C4-2B (cell line): ENCODE data around the gene BHLHA15.
A peak's percentile ranks its signal among the peaks of the same experiment; 100 is the strongest.

ENCODE experiments used
- H3K27ac ChIP-seq: fragments of 450-650 bp; 2 replicates; pipeline ENCODE4 v1.5.1; 2017
- ZFX ChIP-seq: fragments of 450-650 bp; IDR thresholded peaks from 2 replicates; pipeline ENCODE4 v1.6.1; 2017
- TF ChIP-seq, protein P1 (sequence below): fragments of 450-650 bp; conservative IDR thresholded peaks from 2 replicates; pipeline ENCODE4 v1.5.1; 2017; ENCODE audit warnings: mild to moderate bottlenecking

The BHLHA15 gene

DNA sequence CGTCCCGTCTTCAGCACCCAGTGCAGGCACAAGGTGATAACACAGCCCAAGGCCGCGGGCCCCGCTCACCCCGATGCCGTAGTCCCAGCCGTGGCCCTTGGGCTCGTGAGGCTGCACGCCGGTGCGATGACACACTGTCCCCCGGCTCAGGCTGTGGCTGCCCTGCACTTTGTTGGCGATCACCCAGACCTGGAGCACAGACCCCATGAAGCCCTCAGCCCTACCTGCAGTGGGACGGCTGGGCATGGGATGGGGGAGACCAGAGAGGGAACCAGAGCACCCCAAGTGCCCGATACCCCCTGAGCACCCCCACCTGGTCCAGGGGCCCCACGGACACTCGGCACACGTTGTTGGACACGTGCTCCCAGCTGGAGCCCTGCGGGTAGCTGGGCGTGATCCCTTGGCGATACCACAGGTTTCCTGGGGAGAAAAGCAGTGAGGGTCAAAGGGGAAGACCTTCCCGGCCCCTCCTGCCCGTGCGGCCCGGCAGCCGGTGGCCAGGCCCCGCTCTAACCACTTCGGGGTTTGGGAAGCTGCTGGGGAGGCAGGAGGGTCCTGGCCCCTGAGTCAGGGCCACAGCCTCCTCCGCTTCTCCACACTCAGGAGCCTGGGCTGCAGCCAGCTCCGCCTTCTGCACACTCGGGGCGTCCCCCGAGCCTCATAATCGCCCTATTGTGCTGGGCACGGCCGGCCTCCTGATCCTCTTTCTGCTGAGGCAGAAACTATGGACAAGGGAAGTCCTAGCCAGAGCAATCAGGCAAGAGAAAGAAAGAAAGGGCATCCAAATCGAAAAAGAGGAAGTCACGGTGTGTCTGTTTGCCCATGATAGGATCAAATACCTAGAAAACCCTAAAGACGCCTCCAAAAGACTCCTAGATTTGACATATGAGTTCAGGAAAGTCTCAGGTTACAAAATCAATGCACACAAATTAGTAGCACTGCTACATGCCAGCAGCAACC is 6.7 kb downstream of the BHLHA15 start:
- H3K27ac ChIP-seq: peak overlapping the region; percentile 97

DNA sequence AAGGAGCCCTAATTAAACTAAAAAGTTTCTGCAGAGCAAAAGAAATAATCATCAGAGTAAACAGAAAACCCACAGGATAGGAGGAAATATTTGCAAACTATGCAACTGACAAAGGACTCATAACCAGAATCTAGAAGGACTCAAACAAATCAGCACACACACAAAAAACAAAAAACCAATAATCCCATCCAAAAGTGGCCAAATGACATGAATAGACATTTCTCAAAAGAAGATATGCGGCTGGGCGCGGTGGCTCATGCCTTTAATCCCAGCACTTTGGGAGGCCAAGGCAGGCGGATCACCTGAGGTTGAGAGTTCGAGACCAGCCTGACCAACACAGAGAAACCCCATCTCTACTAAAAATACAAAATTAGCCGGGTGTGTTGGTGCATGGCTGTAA is 8.1 kb downstream of the BHLHA15 start:
- peak overlapping the region; percentile 13; the same call in 1 of the 2 replicates for H3K27ac ChIP-seq

More for the DNA sequence above, 6.7 kb downstream of the BHLHA15 start:
- no peak for TF ChIP-seq ZFX
- TF ChIP-seq, protein P1, sequence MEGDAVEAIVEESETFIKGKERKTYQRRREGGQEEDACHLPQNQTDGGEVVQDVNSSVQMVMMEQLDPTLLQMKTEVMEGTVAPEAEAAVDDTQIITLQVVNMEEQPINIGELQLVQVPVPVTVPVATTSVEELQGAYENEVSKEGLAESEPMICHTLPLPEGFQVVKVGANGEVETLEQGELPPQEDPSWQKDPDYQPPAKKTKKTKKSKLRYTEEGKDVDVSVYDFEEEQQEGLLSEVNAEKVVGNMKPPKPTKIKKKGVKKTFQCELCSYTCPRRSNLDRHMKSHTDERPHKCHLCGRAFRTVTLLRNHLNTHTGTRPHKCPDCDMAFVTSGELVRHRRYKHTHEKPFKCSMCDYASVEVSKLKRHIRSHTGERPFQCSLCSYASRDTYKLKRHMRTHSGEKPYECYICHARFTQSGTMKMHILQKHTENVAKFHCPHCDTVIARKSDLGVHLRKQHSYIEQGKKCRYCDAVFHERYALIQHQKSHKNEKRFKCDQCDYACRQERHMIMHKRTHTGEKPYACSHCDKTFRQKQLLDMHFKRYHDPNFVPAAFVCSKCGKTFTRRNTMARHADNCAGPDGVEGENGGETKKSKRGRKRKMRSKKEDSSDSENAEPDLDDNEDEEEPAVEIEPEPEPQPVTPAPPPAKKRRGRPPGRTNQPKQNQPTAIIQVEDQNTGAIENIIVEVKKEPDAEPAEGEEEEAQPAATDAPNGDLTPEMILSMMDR: no peak

DNA sequence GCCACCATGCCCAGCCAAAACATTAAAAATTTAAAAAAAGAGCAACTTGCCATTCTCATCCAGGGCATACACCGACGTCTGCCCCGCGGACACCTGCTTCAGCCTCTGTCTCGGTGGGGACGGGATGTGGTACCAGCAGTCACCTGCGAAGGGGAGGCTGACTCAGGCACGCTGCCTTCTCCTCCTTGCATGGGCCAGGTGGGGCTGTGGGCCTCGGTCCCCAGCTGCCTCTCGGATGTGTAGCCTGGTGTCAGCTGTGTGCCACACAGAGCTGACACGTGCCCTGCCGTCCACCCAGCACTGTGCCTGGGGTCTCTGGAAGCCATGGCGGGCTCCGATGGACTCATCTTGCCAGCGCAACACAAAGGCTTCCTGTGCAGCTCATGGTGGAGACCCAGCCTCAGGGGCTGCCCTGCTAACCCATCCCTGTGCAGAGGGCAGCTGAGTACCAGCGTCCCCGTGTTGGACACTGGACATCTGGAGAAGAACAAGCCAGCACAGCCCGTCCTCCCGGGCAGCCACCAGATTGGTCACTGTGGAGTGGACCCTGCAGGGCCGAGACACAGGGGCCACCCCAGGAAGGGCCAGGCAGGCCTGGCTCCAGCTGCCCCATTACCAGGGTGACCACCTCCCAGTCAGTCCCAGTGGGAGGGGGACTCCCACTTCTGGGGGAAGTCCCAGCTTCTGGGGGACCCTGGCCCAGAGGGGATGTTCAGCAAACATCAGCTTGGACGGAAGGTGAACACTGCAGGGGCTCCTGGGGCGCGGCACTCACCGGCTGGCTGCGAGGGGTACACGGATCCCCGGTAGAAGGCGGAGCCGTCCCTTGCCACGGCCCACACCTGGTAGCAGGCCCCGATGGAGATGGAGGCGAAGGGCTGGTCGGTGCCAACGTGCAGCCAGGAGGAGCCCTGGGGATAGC is 10.6 kb downstream of the BHLHA15 start:
- peak overlapping the region; percentile 82 for H3K27ac ChIP-seq
- no peak for TF ChIP-seq ZFX
- TF ChIP-seq, protein P1: no peak

DNA sequence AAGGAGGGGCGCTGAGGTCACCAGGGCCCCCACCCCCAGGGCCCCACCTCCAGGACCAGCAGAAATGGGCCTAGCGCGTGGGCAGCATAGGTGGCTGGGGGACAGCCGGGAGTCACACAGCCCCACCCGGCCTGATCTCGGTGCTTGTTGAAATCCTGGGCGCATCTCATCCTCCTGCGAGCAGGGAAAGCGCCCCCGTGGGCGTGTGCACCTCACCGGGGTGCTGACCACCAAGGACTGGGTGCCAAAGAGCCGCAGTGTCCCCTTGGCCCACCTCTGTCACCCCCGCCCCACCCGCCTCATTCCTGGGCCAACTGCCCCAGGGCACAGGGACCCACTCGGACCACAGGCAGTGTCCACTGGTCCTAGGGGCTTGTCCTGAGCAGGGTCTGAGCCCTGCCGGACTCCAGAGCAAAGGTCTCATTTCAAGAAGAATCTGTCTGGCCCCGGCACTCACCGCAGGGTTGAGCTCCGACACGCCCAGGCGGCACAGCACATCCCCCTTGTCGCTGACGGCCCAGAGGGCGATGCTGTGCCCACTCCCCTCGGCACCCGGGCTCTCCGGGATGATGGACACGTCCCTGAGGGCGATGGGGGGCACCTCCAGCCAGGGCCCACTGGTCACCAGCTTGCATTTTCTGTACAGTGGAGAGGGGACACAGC is 11.4 kb downstream of the BHLHA15 start:
- TF ChIP-seq, protein P1: no peak
- TF ChIP-seq ZFX: no peak
- peak overlapping the region; percentile 82 for H3K27ac ChIP-seq

DNA sequence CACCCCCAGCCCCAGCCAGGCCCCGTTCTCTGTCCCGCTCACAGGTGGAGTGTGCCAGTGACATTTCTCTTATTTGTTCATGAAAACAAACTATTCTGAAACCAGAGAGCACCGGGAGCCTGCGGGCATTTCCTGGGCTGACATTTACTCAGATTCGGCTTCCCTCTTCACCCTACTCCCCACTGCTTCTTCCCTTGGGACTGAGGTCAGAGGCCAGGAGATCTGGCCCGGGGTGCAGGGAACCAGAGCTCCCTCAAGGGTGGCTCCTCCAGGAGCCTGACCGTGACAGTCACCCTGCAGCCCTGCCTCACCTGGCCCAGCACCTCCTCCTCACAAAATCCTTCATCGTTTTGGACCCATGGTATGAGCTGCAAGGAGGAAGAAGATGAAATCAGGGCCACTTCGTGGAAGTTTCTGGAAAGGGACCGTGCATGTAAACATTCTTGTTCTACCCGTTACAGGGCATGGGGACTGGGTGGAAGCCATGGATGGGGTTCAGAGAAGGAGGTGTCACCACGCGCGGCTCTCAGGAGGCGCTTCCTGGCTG is 12.2 kb downstream of the BHLHA15 start:
- peak overlapping the region; percentile 82 for H3K27ac ChIP-seq
- TF ChIP-seq, protein P1: no peak
- no peak for TF ChIP-seq ZFX

DNA sequence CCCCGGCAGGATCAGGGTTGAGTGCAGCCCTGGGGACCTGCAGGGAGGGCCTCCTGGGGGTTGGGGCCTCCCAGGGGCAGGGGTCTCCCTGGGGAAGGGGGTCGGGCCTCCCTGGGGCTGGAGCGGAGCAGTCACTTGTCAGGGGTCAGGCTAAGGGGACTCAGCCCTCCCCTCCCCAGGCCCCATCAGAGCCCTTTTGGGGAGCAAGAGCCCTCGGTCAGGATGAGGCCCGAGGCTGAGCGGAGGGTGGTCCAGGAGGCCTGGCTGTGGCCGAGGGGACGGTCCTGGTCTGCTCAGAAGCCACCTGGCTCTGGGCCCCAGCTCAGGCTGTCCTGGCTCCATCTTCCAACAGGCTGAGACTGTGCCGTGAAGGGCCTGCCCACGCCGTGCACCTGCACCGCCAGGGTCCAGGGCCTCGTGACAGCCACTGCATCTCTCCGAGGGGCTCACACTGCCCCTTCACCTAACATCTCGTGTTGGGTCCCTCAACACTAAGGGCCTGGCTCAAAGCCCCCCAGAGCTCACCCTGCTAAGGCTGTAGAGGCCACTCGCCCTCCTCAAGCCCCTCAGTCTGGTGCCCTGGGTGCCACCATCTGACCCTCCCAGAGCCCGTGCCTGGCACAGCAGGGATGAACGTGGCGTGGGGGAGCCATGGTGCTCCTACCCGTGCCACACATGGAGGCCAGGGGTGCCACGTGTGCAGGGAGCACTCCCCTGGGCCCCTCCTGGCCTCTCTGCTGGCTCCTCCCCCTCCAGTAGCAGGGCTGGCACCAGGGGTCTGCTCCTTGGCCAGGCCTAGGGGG is 12.9 kb downstream of the BHLHA15 start:
- peak overlapping the region; percentile 82 for H3K27ac ChIP-seq
- no peak for TF ChIP-seq ZFX
- TF ChIP-seq, protein P1: no peak
